Measurements from ENCODE around the gene SRSF4. TPM values are rescaled to one million over a fixed set of nuclear protein-coding genes. Genes with fewer than 3 reads are reported as not detected.

SRSF4 gene
- total RNA-seq, 1 experiment from 2014 or later = 69.0 TPM

GRCh38 chr1:29176576-29176975 is 5.1 kb downstream of the SRSF4 start:
- ChIA-PET RAD21 (ENCODE audit: low non-redundant PET in 1 of 2, low total read pairs in 2 of 2, uncharacterized antibody in 2 of 2, unreplicated experiment in 2 of 2) (no interaction called here), CTCF (no interaction called here), POLR2A (no interaction called here)
- Histone ChIP-seq H3K4me3 (replicated peaks in 1 of 2; ENCODE audit: low read depth in 1 of 2, low read length in 2 of 2) (no peak overlapping the region), H3K36me3 (ENCODE audit: control insufficient read depth in 1 of 2, insufficient read depth in 2 of 2, low read length in 2 of 2) (peaks cover 7 to 18% of the 10 kb centered on the region in 2 experiments; a peak in 3 of 4 replicates), H3K9ac (ENCODE audit: low read length) (no peak overlapping the region), H3K79me2 (ENCODE audit: insufficient read depth, low read length) (peaks cover 100% of the 10 kb centered on the region), H4K20me1 (ENCODE audit: insufficient read depth) (peaks cover 42% of the 10 kb centered on the region; the same call in 1 of the 2 replicates), H3K27me3 (ENCODE audit: insufficient read depth, low read length) (no peaks in the 10 kb centered on the region), H3K4me2 (ENCODE audit: low read length) (no peak overlapping the region), H2AFZ (ENCODE audit: low read depth, low read length, poor library complexity, severe bottlenecking) (no peak overlapping the region), H3K27ac (ENCODE audit: low read depth, low read length) (no peak overlapping the region), H3K4me1 (ENCODE audit: control insufficient read depth in 1 of 2, insufficient read depth in 2 of 2, low read length in 2 of 2) (peaks cover 6 to 12% of the 10 kb centered on the region in 2 experiments), H3K9me3 (ENCODE audit: control insufficient read depth in 1 of 2, insufficient read depth in 1 of 2, low read depth in 1 of 2, low read length in 2 of 2) (no peaks in the 10 kb centered on the region), H3K9me2 (ENCODE audit: insufficient read depth) (no peaks in the 10 kb centered on the region)
- DNase-seq (ENCODE audit: low read depth, low spot score) (no peak), ATAC-seq (no peak)
- intact Hi-C loops (cut with micrococcal nuclease) = no loop called here
- TF ChIP-seq CTCF (IDR thresholded peaks at IDR 0.05 in 2 of 3, conservative IDR thresholded peaks at IDR 0.05 in 1 of 3; ENCODE audit: borderline replicate concordance in 1 of 3, insufficient read depth in 1 of 3, low read depth in 2 of 3, low read length in 2 of 3) (no peak), CEBPB (IDR thresholded peaks at IDR 0.05; ENCODE audit: low read depth) (no peak), FOSL1 (IDR thresholded peaks at IDR 0.05; ENCODE audit: low read depth) (no peak), YY1 (IDR thresholded peaks at IDR 0.05; ENCODE audit: extremely low read depth, insufficient replicate concordance, low read depth, low read length) (no peak), POLR2AphosphoS5 (IDR thresholded peaks at IDR 0.05; ENCODE audit: low read depth, low read length) (no peak), EZH2phosphoT487 (IDR thresholded peaks at IDR 0.05; ENCODE audit: borderline replicate concordance) (no peak), REST (IDR thresholded peaks at IDR 0.05; ENCODE audit: low read depth) (no peak), ZNF274 (IDR thresholded peaks at IDR 0.05; ENCODE audit: low read depth, low read length) (no peak), RAD21 (IDR thresholded peaks at IDR 0.05; ENCODE audit: low read depth) (no peak), SRF (IDR thresholded peaks at IDR 0.05; ENCODE audit: low read depth) (no peak), EZH2 (IDR thresholded peaks at IDR 0.05) (no peak), SP1 (IDR thresholded peaks at IDR 0.05; ENCODE audit: low read depth) (no peak), EGR1 (IDR thresholded peaks at IDR 0.05; ENCODE audit: low read depth) (no peak), POLR2A (IDR thresholded peaks at IDR 0.05; ENCODE audit: borderline replicate concordance, extremely low read depth, insufficient read depth, insufficient read length) (no peak), CBX3 (IDR thresholded peaks at IDR 0.05; ENCODE audit: low read depth) (no peak), ZBTB33 (IDR thresholded peaks at IDR 0.05; ENCODE audit: extremely low read depth, insufficient replicate concordance, low read length) (no peak), JUND (IDR thresholded peaks at IDR 0.05) (no peak)
- BruUV-seq (replicated peaks) = no TSS peak

Measured in HCT116 (cell line).